ENCODE data around the gene SLC47A2.

DNA sequence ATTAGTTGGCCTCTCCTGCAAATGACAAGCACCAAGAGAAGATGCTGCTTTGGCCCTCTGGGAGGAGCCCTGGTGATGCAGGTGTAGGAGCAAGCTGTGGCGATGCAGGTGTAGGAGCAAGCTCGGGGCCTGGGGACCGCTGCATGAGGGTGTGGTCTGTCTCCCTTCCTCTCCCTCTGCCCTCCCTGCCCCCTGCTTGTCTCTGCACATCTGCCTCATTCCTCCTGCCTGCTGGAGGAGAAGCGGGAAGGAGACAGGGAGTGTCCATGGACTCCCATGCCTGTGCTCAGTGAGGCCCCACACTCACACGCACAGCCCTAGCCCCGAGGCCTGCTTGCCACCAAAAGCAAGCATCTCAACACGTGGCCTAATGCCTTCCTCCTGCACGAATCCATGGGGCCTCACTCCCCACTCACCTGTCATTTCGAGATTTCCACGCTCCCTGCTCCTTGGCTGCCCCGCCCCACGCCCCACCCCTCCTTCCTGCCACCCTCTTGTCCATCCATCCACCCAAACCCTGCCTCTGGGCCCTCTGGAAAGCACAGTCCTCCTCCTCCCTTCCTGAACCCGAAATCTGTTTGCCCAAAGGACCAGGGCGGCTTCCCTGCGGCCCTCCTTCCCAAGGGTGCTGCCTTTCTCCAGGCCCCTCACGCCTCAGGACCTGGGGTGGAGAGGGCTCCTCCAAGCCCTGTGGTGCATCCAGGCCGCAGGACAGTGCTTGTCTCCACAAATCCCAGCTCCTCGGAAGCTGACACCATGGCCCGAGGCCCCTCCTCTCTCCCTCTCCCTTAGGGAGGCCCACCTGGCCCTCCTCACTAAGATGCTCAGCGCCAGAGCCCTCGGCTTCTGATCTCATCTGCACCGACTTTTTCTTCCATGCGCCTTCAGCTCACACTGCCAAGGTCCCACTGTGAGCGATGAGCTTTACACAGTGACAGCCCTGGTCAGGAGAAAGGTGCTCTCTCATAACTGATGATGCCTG is 43.5 kb upstream of the SLC47A2 start:
- TF ChIP-seq, protein P1, sequence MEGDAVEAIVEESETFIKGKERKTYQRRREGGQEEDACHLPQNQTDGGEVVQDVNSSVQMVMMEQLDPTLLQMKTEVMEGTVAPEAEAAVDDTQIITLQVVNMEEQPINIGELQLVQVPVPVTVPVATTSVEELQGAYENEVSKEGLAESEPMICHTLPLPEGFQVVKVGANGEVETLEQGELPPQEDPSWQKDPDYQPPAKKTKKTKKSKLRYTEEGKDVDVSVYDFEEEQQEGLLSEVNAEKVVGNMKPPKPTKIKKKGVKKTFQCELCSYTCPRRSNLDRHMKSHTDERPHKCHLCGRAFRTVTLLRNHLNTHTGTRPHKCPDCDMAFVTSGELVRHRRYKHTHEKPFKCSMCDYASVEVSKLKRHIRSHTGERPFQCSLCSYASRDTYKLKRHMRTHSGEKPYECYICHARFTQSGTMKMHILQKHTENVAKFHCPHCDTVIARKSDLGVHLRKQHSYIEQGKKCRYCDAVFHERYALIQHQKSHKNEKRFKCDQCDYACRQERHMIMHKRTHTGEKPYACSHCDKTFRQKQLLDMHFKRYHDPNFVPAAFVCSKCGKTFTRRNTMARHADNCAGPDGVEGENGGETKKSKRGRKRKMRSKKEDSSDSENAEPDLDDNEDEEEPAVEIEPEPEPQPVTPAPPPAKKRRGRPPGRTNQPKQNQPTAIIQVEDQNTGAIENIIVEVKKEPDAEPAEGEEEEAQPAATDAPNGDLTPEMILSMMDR (IDR thresholded peaks at IDR 0.05; ENCODE audit: low read depth, low read length): no peak
- no peak for TF ChIP-seq EZH2phosphoT487 (IDR thresholded peaks at IDR 0.05; ENCODE audit: low read depth)
